ENCODE results near the gene SRSF7.

GRCh38 chr2:38708900-38709566 is 42.1 kb downstream of the SRSF7 start:
- TF ChIP-seq CTCF (IDR thresholded peaks at IDR 0.05), result no peak
- no peak for TF ChIP-seq POLR2A (IDR thresholded peaks at IDR 0.05)
